HG03520 (cell line): Measurements from ENCODE around the gene SAMD10.
A peak's percentile ranks its signal among the peaks of the same experiment; 100 is the strongest.
"Not testable (repeated sequence)": the region's sequence is repeated elsewhere in the genome, so short reads cannot be mapped to it uniquely, and the experiment has no call there.

Experiments used
- ATAC-seq: cut with Tn5 transposase; IDR thresholded peaks from one replicate; pipeline ENCODE4 v1.9.1; 2021; ENCODE audit warnings: mild to moderate bottlenecking, moderate library complexity; ENCODE audit not compliant: unreplicated experiment

SAMD10 gene

GRCh38 chr20:64003960-64004725, 24.7 kb upstream of the SAMD10 start:
- no peak for ATAC-seq

DNA sequence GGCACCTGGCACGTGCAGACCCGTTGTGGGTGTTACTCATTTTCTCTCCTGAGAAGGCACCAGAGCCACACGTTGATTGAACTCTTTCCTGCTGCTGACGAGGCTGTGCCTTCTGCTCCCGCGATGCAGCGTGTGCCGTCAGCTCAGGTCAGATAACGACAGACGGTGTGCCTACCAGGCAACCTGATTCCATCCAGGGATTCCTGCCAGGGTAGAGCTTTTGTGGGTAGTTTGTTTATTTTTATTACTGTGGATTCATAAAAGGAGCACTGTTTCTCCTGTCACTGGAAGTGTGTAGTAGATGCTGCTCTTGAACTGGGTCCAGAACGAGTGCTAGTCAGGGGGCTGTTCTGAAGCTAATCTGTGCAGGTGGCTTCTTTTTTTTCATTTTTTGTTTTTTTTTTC, 22.2 kb upstream of the SAMD10 start:
- no peak for ATAC-seq

DNA sequence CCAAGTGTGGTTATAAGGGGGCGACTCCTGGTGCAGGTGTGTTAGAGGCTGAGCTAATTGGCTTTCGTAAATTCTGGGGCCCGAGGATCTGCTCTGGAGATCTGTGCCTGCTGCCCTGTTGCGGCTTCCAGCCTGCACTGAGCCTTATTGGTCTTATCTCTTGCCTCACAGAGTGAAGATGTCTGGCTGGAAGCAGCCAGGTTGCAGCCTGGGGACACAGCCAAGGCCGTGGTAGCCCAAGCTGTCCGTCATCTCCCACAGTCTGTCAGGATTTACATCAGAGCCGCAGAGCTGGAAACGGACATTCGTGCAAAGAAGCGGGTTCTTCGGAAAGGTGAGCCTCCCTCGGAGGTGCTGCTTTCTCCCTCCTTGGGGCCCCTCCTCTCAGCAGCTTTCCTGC, 21.5 kb upstream of the SAMD10 start:
- ATAC-seq, result no peak

GRCh38 chr20:63982937-63983336, 3.5 kb upstream of the SAMD10 start:
- ATAC-seq, result no peak

DNA sequence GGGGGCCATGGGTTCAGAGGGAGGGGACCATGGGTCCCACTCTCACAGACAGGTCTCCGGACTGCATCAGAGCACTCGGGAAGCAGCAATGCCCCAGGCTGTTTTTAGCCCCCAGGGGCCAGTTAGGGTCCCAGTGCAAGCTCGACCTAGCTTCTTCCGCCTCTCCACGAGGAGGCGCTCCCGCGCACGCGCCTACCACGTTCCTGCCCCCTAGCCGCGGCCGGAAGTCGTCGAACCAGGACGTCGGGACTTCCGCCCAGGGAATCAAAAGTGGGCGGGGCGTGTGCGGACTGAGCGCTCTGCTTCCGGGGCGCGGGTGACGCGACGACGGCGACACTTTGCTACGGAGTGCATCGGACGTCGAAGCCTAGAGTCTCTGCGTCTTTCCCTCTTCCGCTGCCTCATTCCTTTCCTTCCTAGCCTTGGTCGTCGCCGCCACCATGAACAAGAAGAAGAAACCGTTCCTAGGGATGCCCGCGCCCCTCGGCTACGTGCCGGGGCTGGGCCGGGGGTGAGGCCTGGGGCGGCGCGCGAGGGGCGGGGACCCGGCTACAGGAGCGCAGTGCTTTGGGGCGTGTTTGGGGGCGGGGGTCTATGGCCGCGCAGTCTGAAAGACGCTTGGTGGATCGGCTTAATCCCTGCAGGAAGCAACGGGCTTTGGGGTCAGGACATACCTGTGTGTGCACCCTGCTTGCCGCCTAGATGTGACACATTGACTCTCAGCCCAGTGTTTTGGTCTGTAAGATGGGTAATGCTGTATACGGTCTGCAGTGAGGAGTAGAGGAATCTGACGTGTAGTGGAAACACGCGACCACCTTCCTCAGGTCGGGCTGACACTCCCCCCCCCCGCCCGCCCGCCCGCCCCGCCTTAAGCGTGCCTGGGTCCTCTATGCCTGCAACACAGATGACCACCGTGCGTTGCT, 1.6 kb upstream of the SAMD10 start, which contains the start of gene PRPF6:
PRPF6 (plus strand) TSS at position 327 of the 923 bp plus-strand sequence; CDS start at position 441, 114 bp downstream.
- peak; percentile 49 for ATAC-seq

GRCh38 chr20:63980317-63980805, 919 bp upstream of the SAMD10 start:
- ATAC-seq, result peak; percentile 3

DNA sequence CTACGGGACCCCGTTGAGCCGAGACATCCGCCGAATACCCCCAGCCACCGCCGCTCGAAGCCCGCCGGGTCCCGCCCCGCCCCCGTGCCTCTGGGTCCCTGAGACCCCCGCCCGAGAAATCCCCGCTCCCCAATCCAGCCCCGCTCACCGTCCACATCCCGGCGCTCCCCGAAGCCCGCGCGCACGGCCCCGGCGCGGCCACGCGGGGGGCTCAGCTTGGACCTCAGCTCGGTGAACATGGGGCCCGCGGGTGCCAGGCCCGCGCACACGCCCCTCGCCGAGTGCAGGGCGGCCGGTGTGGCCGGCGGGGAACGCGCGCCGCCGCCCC, 249 bp downstream of the SAMD10 start:
- no peak for ATAC-seq

GRCh38 chr20:63978319-63979228, 868 bp downstream of the SAMD10 start:
- no peak for ATAC-seq

- ATAC-seq, result no peak
Observed at GRCh38 chr20:63977739-63978276, 1.6 kb downstream of the SAMD10 start.

- ATAC-seq, result no peak
Observed at GRCh38 chr20:63976980-63977738, 2.3 kb downstream of the SAMD10 start.

DNA sequence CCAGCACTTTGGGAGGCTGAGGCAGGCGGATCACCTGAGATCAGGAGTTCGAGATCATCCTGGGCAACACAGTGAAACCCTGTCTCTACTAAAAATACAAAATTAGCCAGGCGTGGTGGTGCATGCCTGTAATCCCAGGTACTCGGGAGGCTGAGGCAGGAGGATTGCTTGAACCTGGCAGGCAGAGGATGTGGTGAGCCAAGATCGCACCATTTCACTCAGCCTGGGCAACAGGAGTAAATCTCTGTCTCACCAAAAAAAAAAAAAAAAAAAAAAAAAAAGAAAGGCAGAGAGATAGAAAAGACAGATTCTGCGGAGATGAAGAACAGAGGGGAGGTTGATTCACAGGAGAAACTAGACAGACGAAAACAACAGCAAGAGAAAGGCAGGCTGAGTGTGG, 2.9 kb downstream of the SAMD10 start:
- not testable (repeated sequence) for ATAC-seq

DNA sequence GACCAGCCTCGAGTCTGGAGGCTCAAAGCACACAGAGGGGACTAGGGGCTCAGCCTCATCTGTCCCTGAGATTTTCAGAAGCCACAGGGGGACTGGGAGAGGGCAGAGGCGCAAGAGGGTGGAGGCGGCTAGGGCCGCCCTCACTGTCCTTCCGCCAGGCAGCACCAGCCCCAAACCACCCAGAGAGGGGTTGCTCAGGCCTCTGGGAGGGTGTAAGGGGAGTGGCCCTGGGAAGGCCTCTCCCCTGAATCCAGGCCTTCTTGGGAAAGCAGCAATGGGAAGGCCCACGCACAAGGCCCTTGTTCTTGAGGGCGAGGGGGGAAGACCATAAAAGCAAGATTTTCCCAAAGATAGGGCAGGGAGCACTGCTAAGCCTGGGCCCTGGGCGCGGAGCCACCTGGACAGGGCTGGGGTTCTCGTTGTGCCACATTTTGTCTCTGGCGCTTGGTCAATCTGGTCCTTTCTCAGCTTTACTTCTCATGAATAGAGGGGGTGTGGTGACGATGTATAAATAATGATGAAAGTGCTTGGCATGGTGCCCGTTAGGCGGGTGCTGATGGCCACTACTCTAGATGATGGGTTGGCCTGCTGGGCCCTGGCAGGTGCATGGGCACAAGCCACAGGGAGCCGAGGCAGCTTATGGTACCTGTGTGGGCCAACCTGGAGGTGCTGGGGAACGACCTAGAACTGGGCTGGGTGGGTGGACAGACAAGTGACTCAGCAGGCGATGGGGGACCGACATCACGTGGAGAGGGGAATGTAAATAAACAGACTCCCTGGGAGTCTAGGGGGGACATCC, 4.8 kb downstream of the SAMD10 start:
- no peak for ATAC-seq

DNA sequence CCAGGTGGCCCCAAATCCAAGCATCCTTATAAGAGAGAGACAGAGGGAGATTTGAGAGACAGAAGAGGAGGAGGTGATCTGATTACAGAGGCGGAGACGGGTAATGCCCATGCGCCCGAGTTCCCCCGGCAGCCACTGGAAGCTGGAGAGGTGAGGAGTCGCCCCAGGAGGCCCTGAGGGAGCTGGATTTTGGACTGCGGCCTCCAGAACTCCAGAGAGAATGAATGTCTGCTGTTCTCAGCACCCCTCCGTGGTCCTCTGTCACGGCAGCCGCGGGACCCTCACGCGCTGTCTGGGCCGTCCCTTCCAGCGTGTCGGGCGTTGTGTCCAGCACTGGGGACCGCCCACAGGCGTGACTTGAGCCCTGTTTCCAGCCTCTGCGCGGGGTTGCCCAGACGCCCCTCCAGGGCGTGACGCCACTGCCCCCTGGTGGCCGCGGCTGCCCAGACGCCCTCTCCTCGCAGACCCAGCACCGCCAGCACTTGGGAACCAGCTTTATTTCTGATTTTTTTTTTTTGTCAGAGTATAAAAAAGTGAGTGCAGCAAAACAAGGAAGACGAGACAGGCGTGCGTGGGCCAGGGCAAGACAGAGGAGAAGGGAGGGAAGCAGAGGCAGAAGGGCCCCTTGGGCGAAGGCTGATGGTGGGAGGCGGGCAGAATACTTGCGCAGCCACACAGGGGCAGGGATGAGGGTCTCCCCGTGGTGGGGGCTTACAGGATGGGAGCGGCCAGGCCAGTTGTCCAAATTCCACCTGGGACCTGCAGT, 5.6 kb downstream of the SAMD10 start:
- ATAC-seq, result no peak

DNA sequence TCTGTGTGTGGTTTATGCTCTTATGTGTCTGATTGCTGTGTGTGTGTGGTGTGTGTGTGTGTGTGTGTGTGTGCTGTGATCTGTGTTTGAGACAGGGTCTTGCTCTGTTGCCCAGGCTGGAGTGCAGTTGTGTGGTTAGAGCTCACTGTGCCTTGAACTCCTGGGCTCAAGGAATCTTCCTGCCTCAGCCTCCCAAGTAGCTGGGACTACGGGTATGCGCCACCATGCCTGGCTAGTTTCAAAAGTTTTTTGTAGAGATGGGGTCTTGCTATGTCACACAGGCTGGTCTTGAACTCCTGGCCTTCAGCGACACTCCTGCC, 6.3 kb downstream of the SAMD10 start:
- no peak for ATAC-seq

- ATAC-seq, result no peak
Observed at GRCh38 chr20:63972312-63973159, 6.9 kb downstream of the SAMD10 start.

DNA sequence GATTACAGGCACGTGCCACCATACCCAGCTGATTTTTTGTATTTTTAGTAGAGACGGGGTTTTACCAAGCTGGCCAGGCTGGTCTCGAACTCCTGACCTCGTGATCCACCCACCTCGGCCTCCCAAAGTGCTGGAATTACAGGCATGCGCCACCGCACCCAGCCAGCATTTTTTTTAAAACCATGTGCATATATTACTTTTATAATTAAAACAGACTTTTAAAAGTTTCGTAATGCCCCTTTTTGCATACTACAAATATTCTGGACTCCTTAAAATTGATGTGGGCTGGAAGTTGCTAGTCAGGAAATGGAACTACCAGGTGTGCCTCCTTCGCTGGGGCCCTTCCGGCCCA, 7.5 kb downstream of the SAMD10 start:
- not testable (repeated sequence) for ATAC-seq

GRCh38 chr20:63970714-63971431, 8.6 kb downstream of the SAMD10 start:
- no peak for ATAC-seq
